ENCODE measurements around the gene ICE1. TPM values are rescaled to one million over a fixed set of nuclear protein-coding genes. Genes with fewer than 3 reads are reported as not detected.
"Not testable (repeated sequence)": the region's sequence is repeated elsewhere in the genome, so short reads cannot be mapped to it uniquely, and the experiment has no call there.

The ICE1 gene
- total RNA-seq, 1 donor from 2014 or later: 36.4 TPM

DNA sequence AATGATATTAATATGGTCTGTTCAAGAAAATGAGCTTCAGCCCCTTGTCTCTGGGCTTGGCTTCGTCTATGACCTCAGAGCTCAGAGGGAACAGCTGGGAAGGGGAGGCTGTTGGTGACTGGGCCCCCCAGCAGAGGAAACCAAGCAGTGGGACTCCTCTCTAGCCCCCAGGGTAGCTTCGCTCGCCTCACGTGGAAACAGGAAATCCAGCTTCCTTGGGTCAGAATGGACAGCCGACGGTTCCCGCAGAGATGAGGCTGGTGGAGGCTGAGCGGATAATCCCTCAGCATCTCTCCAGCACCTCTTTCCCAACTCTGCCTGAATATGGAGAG is 37.2 kb upstream of the ICE1 start:
- Mint-ChIP-seq H3K36me3 (ENCODE audit: low read depth) (no peaks in the 10 kb centered on the region), H3K9me3 (ENCODE audit: low read depth) (no peaks in the 10 kb centered on the region), H3K27me3 (ENCODE audit: low read depth) (no peaks in the 10 kb centered on the region), H3K4me1 (ENCODE audit: low read depth) (peaks cover 8% of the 10 kb centered on the region), H3K4me3 (ENCODE audit: unreplicated experiment) (no peak overlapping the region), H3K27ac (ENCODE audit: unreplicated experiment) (no peak overlapping the region)
- TF ChIP-seq, protein P1, sequence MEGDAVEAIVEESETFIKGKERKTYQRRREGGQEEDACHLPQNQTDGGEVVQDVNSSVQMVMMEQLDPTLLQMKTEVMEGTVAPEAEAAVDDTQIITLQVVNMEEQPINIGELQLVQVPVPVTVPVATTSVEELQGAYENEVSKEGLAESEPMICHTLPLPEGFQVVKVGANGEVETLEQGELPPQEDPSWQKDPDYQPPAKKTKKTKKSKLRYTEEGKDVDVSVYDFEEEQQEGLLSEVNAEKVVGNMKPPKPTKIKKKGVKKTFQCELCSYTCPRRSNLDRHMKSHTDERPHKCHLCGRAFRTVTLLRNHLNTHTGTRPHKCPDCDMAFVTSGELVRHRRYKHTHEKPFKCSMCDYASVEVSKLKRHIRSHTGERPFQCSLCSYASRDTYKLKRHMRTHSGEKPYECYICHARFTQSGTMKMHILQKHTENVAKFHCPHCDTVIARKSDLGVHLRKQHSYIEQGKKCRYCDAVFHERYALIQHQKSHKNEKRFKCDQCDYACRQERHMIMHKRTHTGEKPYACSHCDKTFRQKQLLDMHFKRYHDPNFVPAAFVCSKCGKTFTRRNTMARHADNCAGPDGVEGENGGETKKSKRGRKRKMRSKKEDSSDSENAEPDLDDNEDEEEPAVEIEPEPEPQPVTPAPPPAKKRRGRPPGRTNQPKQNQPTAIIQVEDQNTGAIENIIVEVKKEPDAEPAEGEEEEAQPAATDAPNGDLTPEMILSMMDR (IDR thresholded peaks at IDR 0.05): no peak
- DNase-seq (ENCODE audit: low spot score): no peak

DNA sequence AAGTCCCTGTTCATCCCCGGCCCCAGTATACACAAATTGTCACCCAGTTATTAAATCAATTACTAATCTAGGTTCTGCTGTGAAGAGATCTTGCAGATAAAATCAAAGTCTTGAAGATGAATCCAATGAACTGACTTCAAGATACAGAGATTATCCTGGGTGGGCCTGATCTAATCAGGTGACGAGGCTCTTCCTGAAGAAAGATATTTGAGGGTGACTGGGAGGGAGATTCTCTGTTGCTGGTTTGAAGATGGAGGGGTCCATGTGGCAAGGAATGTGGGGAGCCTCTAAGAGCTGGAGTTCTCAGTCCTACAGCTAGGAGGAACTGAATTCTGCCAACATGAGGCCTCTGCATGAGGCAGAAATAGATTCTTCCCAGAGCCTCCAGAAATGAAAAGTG is 36.1 kb upstream of the ICE1 start:
- Mint-ChIP-seq H3K4me1 (ENCODE audit: low read depth) (peaks cover under 1% of the 10 kb centered on the region), H3K9me3 (ENCODE audit: low read depth) (peaks cover 3% of the 10 kb centered on the region), H3K36me3 (ENCODE audit: low read depth) (peaks cover 2% of the 10 kb centered on the region), H3K27me3 (ENCODE audit: low read depth) (no peaks in the 10 kb centered on the region), H3K4me3 (ENCODE audit: unreplicated experiment) (no peak overlapping the region), H3K27ac (ENCODE audit: unreplicated experiment) (no peak overlapping the region)
- DNase-seq (ENCODE audit: low spot score): no peak
- TF ChIP-seq, protein P1 (IDR thresholded peaks at IDR 0.05): no peak

DNA sequence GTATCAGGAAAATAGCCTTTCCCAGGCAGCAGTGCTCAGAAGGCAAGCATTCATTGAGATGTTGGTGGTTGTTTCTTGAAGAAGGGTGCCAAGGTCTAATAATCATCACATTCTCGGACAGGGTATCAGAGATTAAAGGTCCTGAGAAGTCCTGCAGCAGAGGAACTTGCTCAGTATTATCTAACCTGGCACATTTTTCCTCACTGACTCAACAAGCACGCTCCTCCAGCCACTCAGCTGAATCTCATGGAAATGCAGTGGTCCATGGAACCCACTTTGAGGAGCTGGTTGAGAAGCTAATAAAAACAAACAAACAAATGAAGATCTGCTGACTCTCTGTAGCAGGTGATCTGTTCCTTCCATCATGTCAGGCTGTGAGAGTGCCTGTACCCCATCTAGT is 35.3 kb upstream of the ICE1 start:
- no peak overlapping the region for H3K27ac Mint-ChIP-seq (ENCODE audit: unreplicated experiment)
- H3K4me1 Mint-ChIP-seq (ENCODE audit: low read depth): no peaks in the 10 kb centered on the region
- H3K36me3 Mint-ChIP-seq (ENCODE audit: low read depth): peaks cover 2% of the 10 kb centered on the region
- DNase-seq (ENCODE audit: low spot score): no peak
- no peak overlapping the region for H3K4me3 Mint-ChIP-seq (ENCODE audit: unreplicated experiment)
- no peaks in the 10 kb centered on the region for H3K27me3 Mint-ChIP-seq (ENCODE audit: low read depth)
- TF ChIP-seq, protein P1 (IDR thresholded peaks at IDR 0.05): no peak
- peaks cover 3% of the 10 kb centered on the region for H3K9me3 Mint-ChIP-seq (ENCODE audit: low read depth)

DNA sequence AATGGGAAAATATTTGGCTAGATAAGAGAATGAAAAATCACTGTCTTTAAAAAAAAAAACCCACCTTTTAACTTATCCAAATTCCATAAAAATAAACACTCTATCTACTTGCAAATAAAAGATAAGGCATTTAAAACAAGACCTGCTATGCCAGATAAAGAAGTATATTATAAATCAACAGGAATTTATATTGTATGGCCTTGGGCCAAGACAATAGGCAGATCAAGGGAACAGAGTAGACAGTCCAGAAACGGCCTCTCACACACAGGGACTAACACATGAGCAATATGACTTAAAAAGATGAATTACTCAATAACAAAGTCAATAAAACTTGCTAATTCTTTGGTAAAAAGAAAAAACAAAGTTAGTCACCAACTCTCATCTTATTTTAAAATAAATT is 34.7 kb upstream of the ICE1 start:
- H3K27me3 Mint-ChIP-seq (ENCODE audit: low read depth): no peaks in the 10 kb centered on the region

DNA sequence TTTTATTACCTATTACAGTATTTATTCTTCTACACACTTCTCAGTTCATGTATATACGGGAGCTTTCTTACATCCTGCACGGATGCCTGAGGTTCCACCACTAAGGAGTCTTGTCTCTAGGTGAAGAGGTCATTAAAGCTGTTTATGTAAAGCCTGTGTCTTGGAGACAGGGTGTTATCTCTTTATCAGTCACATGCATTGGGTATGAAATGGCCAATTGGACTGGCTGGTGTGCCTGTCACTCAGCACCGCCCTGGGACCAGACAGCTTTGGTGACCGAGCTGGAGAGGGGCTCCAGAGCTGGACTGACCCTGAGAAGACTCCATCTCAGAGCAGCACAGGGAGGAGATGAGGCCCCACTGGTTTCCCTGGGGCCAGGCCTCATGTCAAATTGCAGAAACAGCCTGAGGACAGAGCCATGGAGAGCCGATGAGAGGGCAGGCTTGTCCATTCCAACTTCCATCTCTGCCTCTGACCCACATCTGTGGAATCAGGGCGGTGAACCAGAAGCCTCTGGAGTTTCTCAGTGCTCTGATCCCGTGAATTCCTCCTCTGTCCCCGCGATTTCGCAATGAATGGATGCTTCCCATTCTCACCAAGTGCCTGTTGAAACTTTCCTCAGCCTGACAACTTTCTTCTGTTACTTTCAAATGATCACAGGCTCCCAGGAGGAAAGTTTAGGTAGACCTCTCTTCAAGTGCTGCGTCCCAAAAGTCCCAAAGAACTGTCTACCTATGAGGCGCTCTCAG is 32.2 kb upstream of the ICE1 start:
- not testable (repeated sequence) for H3K36me3 Mint-ChIP-seq (ENCODE audit: low read depth); H3K27ac Mint-ChIP-seq (ENCODE audit: unreplicated experiment); H3K4me3 Mint-ChIP-seq (ENCODE audit: unreplicated experiment); H3K4me1 Mint-ChIP-seq (ENCODE audit: low read depth); H3K27me3 Mint-ChIP-seq (ENCODE audit: low read depth); H3K9me3 Mint-ChIP-seq (ENCODE audit: low read depth); DNase-seq (ENCODE audit: low spot score)

More for the DNA sequence above, 34.7 kb upstream of the ICE1 start:
- no peak for DNase-seq (ENCODE audit: low spot score)
- TF ChIP-seq, protein P1 (IDR thresholded peaks at IDR 0.05): no peak
- peaks cover 2% of the 10 kb centered on the region for H3K36me3 Mint-ChIP-seq (ENCODE audit: low read depth)
- no peaks in the 10 kb centered on the region for H3K4me1 Mint-ChIP-seq (ENCODE audit: low read depth)
- no peak overlapping the region for H3K27ac Mint-ChIP-seq (ENCODE audit: unreplicated experiment)
- peaks cover 3% of the 10 kb centered on the region for H3K9me3 Mint-ChIP-seq (ENCODE audit: low read depth)
- no peak overlapping the region for H3K4me3 Mint-ChIP-seq (ENCODE audit: unreplicated experiment)

DNA sequence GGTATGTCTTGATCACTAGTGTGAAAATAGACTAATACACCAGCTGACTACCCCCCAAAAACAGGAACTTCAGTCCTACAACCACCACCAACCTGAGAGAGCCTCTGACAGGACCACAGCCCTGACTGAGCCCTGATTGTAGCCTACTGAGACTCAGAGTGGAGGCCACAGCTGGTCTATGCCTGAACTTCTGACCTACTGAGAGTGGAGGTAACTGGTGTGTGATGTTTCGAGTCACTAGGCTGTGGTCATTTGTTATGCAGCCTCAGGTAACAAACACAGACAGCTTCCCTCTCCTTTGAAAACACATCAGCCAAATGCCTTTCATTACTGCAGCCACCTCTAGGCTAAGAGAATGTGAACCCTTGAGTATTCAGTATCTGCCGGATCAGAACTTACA is 30.0 kb upstream of the ICE1 start:
- not testable (repeated sequence) for H3K36me3 Mint-ChIP-seq (ENCODE audit: low read depth); H3K27ac Mint-ChIP-seq (ENCODE audit: unreplicated experiment); DNase-seq (ENCODE audit: low spot score); H3K9me3 Mint-ChIP-seq (ENCODE audit: low read depth); H3K27me3 Mint-ChIP-seq (ENCODE audit: low read depth); H3K4me3 Mint-ChIP-seq (ENCODE audit: unreplicated experiment); H3K4me1 Mint-ChIP-seq (ENCODE audit: low read depth)

All from chondrocyte (in vitro differentiated cells).